Adipose tissue (tissue), 3 donors: ENCODE results near the gene FIGN. TPM values are rescaled to one million over a fixed set of nuclear protein-coding genes. Genes with fewer than 3 reads are reported as not detected.

ENCODE experiments used
- H3K27ac ChIP-seq: one replicate; pipeline ENCODE4 v1.5.1; 2013; ENCODE audit warnings: low read depth, low read length
- WGBS, 3 donors: extraction: QIAGEN DNeasy Blood & Tissue Kit; methylation state at CpG; one replicate each; pipeline ENCODE4 v1.1.7; 2013; 5-methylcytosine and 5-hydroxymethylcytosine counted together
- polyA plus RNA-seq, 3 donors: library from polyadenylated mRNA; stranded (reverse); fragments of 200-250 nt; gene quantifications; one replicate each; pipeline ENCODE4 v1.2.3, GENCODE V29; 2013
- donor health status: healthy with polysubstance abuse.
- donor health status: Bipolar disorder and iron deficiency.
- donor health status: healthy.

The FIGN gene
- polyA plus RNA-seq, 3 donors = 1.1 to 1.7 (median 1.7) TPM

GRCh38 chr2:163641986-163642385 is 93.8 kb downstream of the FIGN start:
- H3K27ac ChIP-seq = no peak overlapping the region
- WGBS, 3 donors = 68 to 95% (median 70%) methylated on average over 1 of the region's 1 CpG

GRCh38 chr2:163640542-163641193 is 95.1 kb downstream of the FIGN start:
- WGBS, 3 donors = 85 to 90% (median 85%) methylated on average over 6 of the region's 6 CpGs
- H3K27ac ChIP-seq = no peak overlapping the region

DNA sequence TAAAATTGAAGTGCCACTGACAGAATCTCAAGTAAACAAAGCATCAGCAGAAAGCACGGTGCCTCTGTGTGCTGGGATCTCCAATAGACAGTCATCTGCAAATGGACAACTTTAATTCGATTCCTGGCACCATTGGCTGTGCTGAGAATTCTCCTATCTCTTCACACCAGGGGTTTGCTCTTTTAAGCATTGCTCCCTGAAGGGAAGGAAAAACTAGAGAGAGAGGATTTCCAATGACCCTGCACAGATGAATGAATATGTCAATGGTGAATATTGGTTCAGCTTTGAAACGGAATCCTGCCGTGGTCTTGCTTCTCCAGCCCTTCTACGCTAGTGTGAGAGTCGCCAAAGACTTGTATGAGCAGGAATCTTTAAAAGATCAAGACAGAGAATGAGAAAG is 97.9 kb downstream of the FIGN start:
- 72 to 88% (median 79%) methylated on average over 6 of the region's 6 CpGs for whole genome bisulfite sequencing, 3 donors
- no peak overlapping the region for H3K27ac ChIP-seq

DNA sequence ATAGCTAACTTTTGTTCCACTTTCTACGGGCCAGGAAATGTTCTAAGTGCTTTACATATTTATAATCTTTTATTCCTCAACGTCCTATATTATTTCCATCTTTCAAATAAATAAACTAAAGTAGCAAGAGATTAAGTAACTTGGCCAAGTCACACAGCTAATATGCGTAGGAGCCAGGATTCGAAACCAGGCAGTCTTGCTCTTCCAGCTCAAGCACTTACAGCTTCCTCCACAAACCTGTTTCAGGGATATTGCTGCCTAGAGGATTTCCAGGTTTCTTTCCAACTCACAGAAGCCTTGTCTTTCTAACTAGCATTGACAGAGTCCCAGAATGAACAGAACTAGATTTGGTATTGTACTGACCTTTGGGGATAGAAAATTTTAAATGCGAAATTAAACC is 102.5 kb downstream of the FIGN start:
- 81 to 85% (median 84%) methylated on average over 5 of the region's 5 CpGs for WGBS, 3 donors
- no peak overlapping the region for H3K27ac ChIP-seq

DNA sequence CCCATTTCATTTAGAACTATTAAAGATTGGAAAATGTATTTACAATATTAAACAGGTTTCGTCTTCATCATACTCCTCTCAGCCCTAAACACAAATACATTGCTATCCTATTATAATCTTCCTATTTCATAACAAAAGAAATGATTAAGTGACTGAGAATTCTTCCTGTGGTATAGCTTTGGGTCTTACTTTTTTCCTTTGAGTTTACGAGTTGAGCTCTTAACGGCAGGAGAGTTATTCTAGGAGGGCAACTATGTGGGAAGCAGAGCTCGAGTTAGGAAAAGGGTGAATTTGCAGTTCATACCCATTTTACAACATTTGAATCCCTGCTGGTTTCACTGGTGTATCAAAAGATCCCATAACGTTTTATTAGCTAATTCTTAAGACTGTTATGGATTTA is 105.0 kb downstream of the FIGN start:
- H3K27ac ChIP-seq = no peak overlapping the region
- 82 to 90% (median 84%) methylated on average over 5 of the region's 5 CpGs for WGBS, 3 donors

DNA sequence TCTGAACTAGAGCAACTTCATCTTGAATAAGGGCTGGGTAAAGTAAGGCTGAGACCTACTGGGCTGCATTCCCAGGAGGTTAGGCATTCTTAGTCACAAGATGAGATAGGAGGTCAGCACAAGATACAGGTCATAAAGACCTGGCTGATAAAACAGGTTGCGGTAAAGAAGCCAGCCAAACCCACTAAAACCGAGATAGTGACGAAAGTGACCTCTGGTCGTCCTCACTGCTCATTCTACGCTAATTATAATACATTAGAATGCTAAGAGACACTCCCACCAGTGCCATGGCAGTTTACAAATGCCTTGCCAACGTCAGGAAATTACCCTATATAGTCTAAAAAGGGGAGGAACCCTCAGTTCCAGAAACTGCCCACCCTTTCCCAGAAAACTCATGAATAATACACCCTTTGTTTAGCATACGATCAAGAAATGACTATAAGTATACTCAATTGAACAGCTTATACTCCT is 109.1 kb downstream of the FIGN start:
- no peak overlapping the region for H3K27ac ChIP-seq
- 71 to 83% (median 77%) methylated on average over 7 of the region's 7 CpGs for WGBS, 3 donors

DNA sequence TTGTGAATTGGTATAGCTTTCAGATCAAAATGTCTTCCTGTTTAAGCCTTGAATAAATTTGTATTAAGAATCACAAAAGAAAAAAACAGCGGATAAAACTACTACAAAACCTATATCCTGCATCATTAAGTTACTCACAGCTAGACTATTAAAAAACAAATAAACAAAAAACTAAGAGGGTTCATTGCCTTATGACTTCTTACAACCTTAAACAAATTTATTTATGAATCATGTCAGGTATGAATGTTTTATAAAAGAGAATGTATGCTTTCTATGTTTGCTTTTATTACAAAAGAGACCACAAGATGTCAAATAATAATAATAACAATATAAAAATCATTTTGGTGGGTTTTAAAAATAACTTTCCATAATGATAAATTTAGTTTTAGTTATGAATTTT is 109.6 kb downstream of the FIGN start:
- H3K27ac ChIP-seq = no peak overlapping the region
- 82 to 100% (median 91%) methylated on average over 1 of the region's 1 CpG for WGBS, 3 donors

- H3K27ac ChIP-seq = no peak overlapping the region
- 68 to 92% (median 86%) methylated on average over 1 of the region's 1 CpG for WGBS, 3 donors
These were observed 110.2 kb downstream of the FIGN start for GRCh38 chr2:163625632-163626031.

DNA sequence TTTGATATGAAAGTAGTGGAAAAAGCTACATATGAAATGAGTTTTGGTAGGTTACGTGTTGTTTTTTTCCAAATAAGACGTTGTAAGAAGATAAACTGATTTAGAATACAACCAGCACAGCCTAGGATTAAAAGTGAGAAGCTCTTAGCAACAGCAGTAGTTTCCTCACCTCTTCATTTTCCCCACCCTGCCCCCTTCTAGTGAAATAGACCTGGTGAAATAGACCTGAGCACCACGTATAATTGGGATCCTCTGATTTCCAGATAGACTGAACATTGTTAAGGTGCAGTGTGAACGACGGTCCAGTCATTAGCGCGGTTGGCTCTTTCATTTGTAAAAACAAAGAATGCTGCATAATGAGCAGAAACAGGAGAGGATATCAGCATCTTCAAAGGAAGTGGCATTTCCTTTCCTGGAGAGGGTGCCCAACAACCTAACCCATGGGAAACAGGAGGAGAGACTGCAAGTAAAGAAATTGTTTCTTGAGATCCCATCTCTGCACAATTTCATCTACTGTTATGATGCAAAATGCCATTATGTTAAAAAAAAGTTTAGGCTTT is 114.3 kb downstream of the FIGN start:
- WGBS, 3 donors = 63 to 80% (median 76%) methylated on average over 7 of the region's 7 CpGs
- H3K27ac ChIP-seq = no peak overlapping the region

DNA sequence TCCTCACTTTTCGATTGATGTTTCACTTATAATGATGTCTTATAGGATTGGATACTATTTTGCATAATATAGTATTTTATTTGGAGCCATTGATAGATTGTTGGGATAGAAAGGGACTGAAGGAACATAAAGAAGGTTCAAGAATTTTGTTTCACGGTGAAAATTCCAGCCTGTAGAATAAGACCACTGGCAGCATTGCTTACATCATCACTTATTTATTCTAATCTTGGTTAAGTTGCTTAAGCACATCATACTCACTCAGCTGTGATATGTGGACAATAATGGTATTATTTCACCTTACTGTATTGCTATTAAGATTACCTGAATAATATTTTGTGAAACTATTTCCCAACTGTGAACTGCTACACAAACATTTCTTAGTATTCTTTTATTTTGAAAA is 118.3 kb downstream of the FIGN start:
- whole genome bisulfite sequencing, 3 donors = 84 to 94% (median 89%) methylated on average over 2 of the region's 2 CpGs
- no peak overlapping the region for H3K27ac ChIP-seq

DNA sequence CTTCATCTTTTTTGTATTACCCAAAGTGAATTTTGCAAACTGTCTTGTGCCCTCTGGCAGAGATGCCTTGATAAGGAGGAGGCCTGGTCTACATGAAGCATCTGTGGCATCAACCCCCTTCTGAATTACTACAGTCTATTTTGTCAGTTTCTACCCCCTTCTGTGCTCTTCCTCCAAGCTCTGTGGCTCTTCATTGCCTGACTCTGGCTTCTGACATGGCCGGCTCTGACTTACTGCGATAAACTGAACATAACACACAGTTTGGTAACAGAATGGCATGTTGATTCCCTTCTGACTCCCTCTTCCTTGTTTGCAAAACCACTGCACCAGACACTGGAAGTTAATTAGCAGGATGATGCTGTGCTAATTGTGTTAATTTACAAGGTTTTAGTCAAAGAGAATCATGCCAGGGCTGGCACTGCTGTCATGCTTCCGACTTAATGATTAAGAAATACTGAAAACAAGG is 122.5 kb downstream of the FIGN start:
- 83 to 92% (median 83%) methylated on average over 3 of the region's 3 CpGs for WGBS, 3 donors
- H3K27ac ChIP-seq = no peak overlapping the region

DNA sequence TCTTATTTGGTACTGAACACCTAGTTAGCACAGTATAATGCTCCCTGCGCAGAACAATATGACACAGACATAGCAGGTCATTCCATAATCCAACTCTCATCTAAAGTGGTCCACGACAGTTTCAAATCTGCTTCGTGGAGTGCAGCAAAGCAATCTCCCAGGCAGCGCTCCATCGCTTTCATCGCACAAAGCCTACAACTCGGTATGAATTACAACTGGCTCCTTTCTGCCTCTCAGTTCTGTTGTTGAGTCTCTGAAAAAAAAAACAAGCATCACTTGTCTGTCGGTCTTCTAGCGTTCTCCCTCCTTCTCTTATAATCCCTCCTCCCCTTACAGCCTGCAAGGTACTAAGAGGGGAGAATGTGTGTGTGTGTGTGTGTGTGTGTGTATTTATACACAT is 123.5 kb downstream of the FIGN start:
- H3K27ac ChIP-seq = no peak overlapping the region
- 87 to 93% (median 91%) methylated on average over 9 of the region's 9 CpGs for WGBS, 3 donors

- WGBS, 3 donors = 85 to 95% (median 93%) methylated on average over 8 of the region's 8 CpGs
- no peak overlapping the region for H3K27ac ChIP-seq
These were observed 124.3 kb downstream of the FIGN start for GRCh38 chr2:163611557-163611906.

DNA sequence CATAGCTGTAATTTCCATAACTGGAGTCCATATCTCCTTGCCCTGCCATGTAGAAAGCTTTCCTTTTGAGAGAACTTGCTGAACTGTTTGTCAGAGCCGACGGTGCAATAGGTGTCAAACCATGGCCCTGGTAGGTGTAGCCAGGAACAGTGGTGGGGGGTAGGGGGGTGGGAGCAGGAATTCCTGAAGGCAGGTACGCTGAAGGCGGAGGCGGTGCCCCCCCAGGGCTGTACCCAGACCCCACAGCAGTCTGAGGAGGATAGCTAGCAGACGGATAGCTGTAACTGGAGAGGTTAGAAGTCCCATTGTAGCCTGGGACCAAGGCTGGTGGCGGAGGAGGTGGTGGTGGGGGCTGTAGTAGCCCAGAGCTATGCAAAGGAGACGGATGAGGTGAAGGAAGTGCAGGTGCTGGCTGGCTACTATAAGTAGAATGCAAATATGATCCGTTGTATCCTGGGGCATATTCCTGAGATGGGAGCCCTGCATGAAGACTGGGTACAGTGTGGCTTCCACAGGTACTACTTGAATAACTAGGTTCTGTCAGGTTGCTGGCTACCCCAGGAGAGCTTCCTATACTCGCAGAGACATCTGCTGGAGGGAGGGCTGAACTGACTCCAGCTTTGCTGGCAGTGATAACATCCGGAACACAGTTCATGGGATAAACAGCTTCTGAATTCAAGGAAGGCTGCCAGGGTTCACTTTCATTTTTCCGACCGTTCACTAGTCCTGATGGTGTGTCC is 124.8 kb downstream of the FIGN start:
- 89 to 94% (median 90%) methylated on average over 13 of the region's 13 CpGs for WGBS, 3 donors
- no peak overlapping the region for H3K27ac ChIP-seq

- no peak overlapping the region for H3K27ac ChIP-seq
These were observed 128.2 kb downstream of the FIGN start for GRCh38 chr2:163607630-163608029.

DNA sequence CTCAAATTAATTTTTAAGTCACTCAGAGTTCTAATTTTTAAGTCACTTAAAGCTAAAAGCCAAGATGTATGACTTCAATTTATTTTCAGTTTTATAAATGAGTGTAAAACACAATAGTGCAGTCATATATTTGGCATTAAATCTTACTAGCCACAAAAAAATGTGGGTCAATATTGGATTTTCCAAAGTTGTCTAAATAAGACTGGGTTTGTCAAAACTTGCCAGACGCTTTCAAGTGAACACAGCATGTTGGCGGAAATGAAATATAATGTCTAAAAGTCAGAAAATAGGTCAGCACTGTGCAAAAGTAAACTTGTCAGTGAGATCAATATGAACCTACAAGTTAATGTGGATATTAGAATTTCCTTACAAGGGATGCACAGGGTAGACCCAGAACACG is 128.9 kb downstream of the FIGN start:
- H3K27ac ChIP-seq = no peak overlapping the region
- 59 to 91% (median 80%) methylated on average over 3 of the region's 3 CpGs for WGBS, 3 donors

- WGBS, 3 donors = 63 to 67% (median 67%) methylated on average over 2 of the region's 2 CpGs
- H3K27ac ChIP-seq = no peak overlapping the region
These were observed 130.0 kb downstream of the FIGN start for GRCh38 chr2:163605779-163606178.

- no peak overlapping the region for H3K27ac ChIP-seq
- WGBS, 3 donors = 83 to 91% (median 87%) methylated on average over 4 of the region's 4 CpGs
These were observed 130.8 kb downstream of the FIGN start for GRCh38 chr2:163604941-163605555.

DNA sequence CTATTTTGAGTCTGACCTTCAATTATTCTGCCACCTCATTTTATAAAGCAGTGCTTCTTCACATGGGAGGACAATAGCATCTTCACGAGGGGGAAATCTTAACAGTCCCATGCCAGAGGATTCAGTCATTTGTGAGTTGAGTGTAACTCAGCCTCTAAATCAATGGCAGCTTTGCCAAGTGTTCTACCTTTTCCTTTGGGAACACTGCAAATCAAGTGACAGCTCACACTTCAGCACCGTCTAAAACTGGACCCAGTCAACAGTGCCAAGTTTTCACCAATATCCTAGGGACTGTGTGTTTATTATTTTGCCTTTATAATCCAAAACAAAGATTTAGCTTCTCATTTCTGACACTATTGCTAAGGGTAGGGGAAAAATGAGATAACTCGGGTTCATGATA is 133.6 kb downstream of the FIGN start:
- H3K27ac ChIP-seq = no peak overlapping the region

More for the DNA sequence above, 133.6 kb downstream of the FIGN start:
- WGBS, 3 donors = 67 to 74% (median 68%) methylated on average over 3 of the region's 3 CpGs
